SK-N-SH treated with all-trans-retinoic acid at 6 μM for 48 hours (cell line): Measurements from ENCODE around the gene RRAGD.

ENCODE experiments used
- BACH2 ChIP-seq: fragments of 250-450 bp; sonication (Bioruptor Pico); IDR thresholded peaks from 2 replicates; pipeline ENCODE4 v1.9.0; 2021; ENCODE audit warnings: mild to moderate bottlenecking, borderline replicate concordance
- ISL1 ChIP-seq: fragments of 250-450 bp; sonication (Bioruptor Pico); IDR thresholded peaks from 2 replicates; pipeline ENCODE4 v2.1.2; 2022; ENCODE audit warnings: mild to moderate bottlenecking, moderate library complexity
- RARB ChIP-seq: fragments of 250-450 bp; sonication (Bioruptor Pico); IDR thresholded peaks from 2 replicates; pipeline ENCODE4 v1.8.0; 2021; ENCODE audit warnings: mild to moderate bottlenecking, moderate library complexity
- TOX ChIP-seq: fragments of 250-450 bp; sonication (Bioruptor Pico); IDR thresholded peaks from 2 replicates; pipeline ENCODE4 v1.8.0; 2021; ENCODE audit warnings: mild to moderate bottlenecking, moderate library complexity, borderline replicate concordance
- ZC3H10 ChIP-seq: fragments of 250-450 bp; sonication (Bioruptor Pico); IDR thresholded peaks from 2 replicates; pipeline ENCODE4 v1.5.1; 2021; ENCODE audit warnings: mild to moderate bottlenecking, moderate library complexity
- ZFP3 ChIP-seq: fragments of 250-450 bp; sonication (Bioruptor Pico); IDR thresholded peaks from 2 replicates; pipeline ENCODE4 v1.5.0; 2020; ENCODE audit warnings: mild to moderate bottlenecking, moderate library complexity
- ZNF70 ChIP-seq: fragments of 450-650 bp; formaldehyde crosslinking; IDR thresholded peaks from 2 replicates; pipeline ENCODE4 v1.5.0; 2020; ENCODE audit warnings: mild to moderate bottlenecking, moderate library complexity
- ZNF8 ChIP-seq: fragments of 450-650 bp; formaldehyde crosslinking; IDR thresholded peaks from 2 replicates; pipeline ENCODE4 v1.5.0; 2020; ENCODE audit warnings: mild to moderate bottlenecking, moderate library complexity
- TF ChIP-seq, protein P1 (sequence below): fragments of 250-450 bp; sonication (Bioruptor Pico); IDR thresholded peaks from 2 replicates; pipeline ENCODE4 v1.5.1; 2021; ENCODE audit warnings: mild to moderate bottlenecking, moderate library complexity
- TF ChIP-seq, protein P2 (sequence below): fragments of 250-450 bp; sonication (Bioruptor Pico); IDR thresholded peaks from 2 replicates; pipeline ENCODE4 v1.5.0; 2020; ENCODE audit warnings: mild to moderate bottlenecking, moderate library complexity

DNA sequence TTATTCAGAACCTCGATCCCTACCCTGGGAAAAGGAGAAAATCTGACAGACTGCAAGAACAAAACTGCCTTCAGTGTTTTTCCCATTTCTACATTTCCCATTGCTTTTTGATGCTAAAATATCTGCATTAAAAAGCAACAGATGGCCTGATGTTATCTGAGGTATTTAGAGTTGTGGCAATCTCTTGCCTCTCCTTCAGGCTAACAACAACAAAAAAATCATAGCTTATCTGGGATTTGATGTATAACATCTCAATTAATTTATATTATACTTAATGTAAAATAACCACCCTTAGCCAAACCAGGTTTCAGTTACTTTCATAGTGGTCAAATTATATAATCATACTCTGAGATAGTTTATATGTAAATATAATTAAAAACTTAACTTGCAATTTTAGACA is 81.2 kb downstream of the RRAGD start:
- TF ChIP-seq ZNF70 (CRISPR knock-in tag): no peak
- TF ChIP-seq, protein P1, sequence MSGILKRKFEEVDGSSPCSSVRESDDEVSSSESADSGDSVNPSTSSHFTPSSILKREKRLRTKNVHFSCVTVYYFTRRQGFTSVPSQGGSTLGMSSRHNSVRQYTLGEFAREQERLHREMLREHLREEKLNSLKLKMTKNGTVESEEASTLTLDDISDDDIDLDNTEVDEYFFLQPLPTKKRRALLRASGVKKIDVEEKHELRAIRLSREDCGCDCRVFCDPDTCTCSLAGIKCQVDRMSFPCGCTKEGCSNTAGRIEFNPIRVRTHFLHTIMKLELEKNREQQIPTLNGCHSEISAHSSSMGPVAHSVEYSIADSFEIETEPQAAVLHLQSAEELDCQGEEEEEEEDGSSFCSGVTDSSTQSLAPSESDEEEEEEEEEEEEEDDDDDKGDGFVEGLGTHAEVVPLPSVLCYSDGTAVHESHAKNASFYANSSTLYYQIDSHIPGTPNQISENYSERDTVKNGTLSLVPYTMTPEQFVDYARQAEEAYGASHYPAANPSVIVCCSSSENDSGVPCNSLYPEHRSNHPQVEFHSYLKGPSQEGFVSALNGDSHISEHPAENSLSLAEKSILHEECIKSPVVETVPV (CRISPR knock-in tag): no peak
- TF ChIP-seq ZFP3 (CRISPR knock-in tag): no peak
- no peak for TF ChIP-seq ZNF8 (CRISPR knock-in tag)
- no peak for TF ChIP-seq ZC3H10 (CRISPR knock-in tag)
- no peak for TF ChIP-seq RARB (CRISPR knock-in tag)
- TF ChIP-seq, protein P2, sequence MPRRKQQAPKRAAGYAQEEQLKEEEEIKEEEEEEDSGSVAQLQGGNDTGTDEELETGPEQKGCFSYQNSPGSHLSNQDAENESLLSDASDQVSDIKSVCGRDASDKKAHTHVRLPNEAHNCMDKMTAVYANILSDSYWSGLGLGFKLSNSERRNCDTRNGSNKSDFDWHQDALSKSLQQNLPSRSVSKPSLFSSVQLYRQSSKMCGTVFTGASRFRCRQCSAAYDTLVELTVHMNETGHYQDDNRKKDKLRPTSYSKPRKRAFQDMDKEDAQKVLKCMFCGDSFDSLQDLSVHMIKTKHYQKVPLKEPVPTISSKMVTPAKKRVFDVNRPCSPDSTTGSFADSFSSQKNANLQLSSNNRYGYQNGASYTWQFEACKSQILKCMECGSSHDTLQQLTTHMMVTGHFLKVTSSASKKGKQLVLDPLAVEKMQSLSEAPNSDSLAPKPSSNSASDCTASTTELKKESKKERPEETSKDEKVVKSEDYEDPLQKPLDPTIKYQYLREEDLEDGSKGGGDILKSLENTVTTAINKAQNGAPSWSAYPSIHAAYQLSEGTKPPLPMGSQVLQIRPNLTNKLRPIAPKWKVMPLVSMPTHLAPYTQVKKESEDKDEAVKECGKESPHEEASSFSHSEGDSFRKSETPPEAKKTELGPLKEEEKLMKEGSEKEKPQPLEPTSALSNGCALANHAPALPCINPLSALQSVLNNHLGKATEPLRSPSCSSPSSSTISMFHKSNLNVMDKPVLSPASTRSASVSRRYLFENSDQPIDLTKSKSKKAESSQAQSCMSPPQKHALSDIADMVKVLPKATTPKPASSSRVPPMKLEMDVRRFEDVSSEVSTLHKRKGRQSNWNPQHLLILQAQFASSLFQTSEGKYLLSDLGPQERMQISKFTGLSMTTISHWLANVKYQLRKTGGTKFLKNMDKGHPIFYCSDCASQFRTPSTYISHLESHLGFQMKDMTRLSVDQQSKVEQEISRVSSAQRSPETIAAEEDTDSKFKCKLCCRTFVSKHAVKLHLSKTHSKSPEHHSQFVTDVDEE: 0 out of 2 replicates have a peak, but pooled peaks have one; percentile 24
- TF ChIP-seq BACH2 (CRISPR knock-in tag): no peak
- TF ChIP-seq ISL1 (CRISPR knock-in tag): peak; percentile 52; the same call in 1 of the 2 replicates
- TF ChIP-seq TOX (CRISPR knock-in tag): no peak
